A673 (cell line): ENCODE results near the gene OLFM1.

Source experiments
- CTCF ChIP-seq: fragments of 300-800, 200-600 bp; sonication (generic); conservative IDR thresholded peaks from 2 replicates; pipeline ENCODE4 v1.5.1; 2017; ENCODE audit warnings: low read depth, mild to moderate bottlenecking, antibody characterized with exemption, low read length, moderate library complexity, mixed read lengths
- EZH2 ChIP-seq: fragments of 200-600 bp; sonication (generic); IDR thresholded peaks from 2 replicates; pipeline ENCODE4 v1.6.1; 2017; ENCODE audit warnings: borderline replicate concordance, low read depth, mild to moderate bottlenecking, mixed read lengths, antibody characterized with exemption, low read length; ENCODE audit not compliant: poor library complexity, severe bottlenecking

- no peak for TF ChIP-seq CTCF
- TF ChIP-seq EZH2: no peak
Observed at GRCh38 chr9:135066291-135066690, 21.2 kb upstream of the OLFM1 start.
